Endothelial cell of umbilical vein (primary cell): Measurements from ENCODE around the gene PDE10A. TPM values are rescaled to one million over a fixed set of nuclear protein-coding genes. Genes with fewer than 3 reads are reported as not detected.

Experiments
- BruUV-seq: library from RNA; stranded (reverse); fragments of 400-500 nt; replicated peaks from 2 replicates; lab custom pipeline; 2021; lab: Mats Ljungman, UMichigan
- CTCF ChIA-PET: fragments of 300-600, 350-600 bp; sonication (Branson Sonifier 250); formaldehyde crosslinking; loops from one replicate; lab custom pipeline; 2021; ENCODE audit warnings: antibody characterized with exemption, inconsistent platforms; lab: Charles Lee
- POLR2A ChIA-PET: fragments of 300-600, 350-600 bp; sonication (Branson Sonifier 250); formaldehyde crosslinking; loops from one replicate; lab custom pipeline; 2021; ENCODE audit warnings: antibody characterized with exemption, inconsistent platforms; lab: Charles Lee
- DNase-seq: peaks from one replicate; pipeline ENCODE4 v3.0.0-alpha.2; 2011; ENCODE audit warnings: low read depth, low spot score
- FAIRE-seq: peaks from 2 replicates; lab custom pipeline; 2011; peaks lifted over from hg19 to GRCh38; lab: Jason Lieb, UNC
- H2AFZ ChIP-seq: 2 replicates; pipeline ENCODE4 v1.6.0; 2012; ENCODE audit warnings: low read depth, low read length, control low read depth, inconsistent platforms
- H3K27ac ChIP-seq: 2 replicates; pipeline ENCODE4 v1.5.1; 2011; ENCODE audit warnings: low read depth, mild to moderate bottlenecking, control low read depth, low read length, moderate library complexity; ENCODE audit not compliant: insufficient read depth
- H3K27me3 ChIP-seq, 2 experiments: 2 replicates each; pipeline versions ENCODE4 v1.6.0 to v1.6.1; 2011; ENCODE audit warnings: low read length in 2 of 2, mixed read lengths in 1 of 2; ENCODE audit not compliant: control insufficient read depth in 2 of 2, insufficient read depth in 2 of 2
- H3K36me3 ChIP-seq, 2 experiments: 2 replicates in 1 of 2; 3 replicates in 1 of 2; pipeline ENCODE4 v1.5.1; 2011; ENCODE audit warnings: low read length in 2 of 2, mild to moderate bottlenecking in 1 of 2, moderate library complexity in 1 of 2; ENCODE audit not compliant: control insufficient read depth in 2 of 2, insufficient read depth in 2 of 2; ENCODE audit errors: extremely low read depth in 1 of 2
- H3K4me1 ChIP-seq: 3 replicates; pipeline ENCODE4 v1.5.1; 2011; ENCODE audit warnings: mild to moderate bottlenecking, low read length; ENCODE audit not compliant: control insufficient read depth, insufficient read depth; ENCODE audit errors: extremely low read depth
- H3K4me2 ChIP-seq: 2 replicates; pipeline ENCODE4 v1.6.1; 2011; ENCODE audit warnings: low read length, control low read depth, mixed read lengths; ENCODE audit not compliant: insufficient read depth
- H3K4me3 ChIP-seq, 3 experiments: fragments of 200-600 bp in 1 of 3; sonication (generic), shearing (Covaris generic) in 1 of 3; replicated peaks in 1 of 3; 2 replicates each; pipeline ENCODE4 v1.5.1; 2011 to 2016; ENCODE audit warnings: control low read depth in 3 of 3, low read length in 3 of 3, mild to moderate bottlenecking in 2 of 3, inconsistent platforms in 1 of 3, low read depth in 1 of 3, moderate library complexity in 1 of 3; ENCODE audit not compliant: insufficient read depth in 1 of 3
- H3K79me2 ChIP-seq: 2 replicates; pipeline ENCODE4 v1.6.0; 2012; ENCODE audit warnings: low read length, inconsistent platforms; ENCODE audit not compliant: control insufficient read depth, insufficient read depth
- H3K9ac ChIP-seq: replicated peaks from 2 replicates; pipeline ENCODE3; 2011; ENCODE audit warnings: low read length, control low read depth; ENCODE audit not compliant: insufficient read depth; ENCODE audit errors: extremely low read depth
- H3K9me1 ChIP-seq: replicated peaks from 3 replicates; pipeline ENCODE4 v1.6.0; 2011; ENCODE audit warnings: mild to moderate bottlenecking, low read length; ENCODE audit not compliant: control insufficient read depth, insufficient read depth; ENCODE audit errors: extremely low read depth
- H3K9me3 ChIP-seq: replicated peaks from 2 replicates; pipeline ENCODE4 v1.5.1; 2012; ENCODE audit warnings: low read length, inconsistent platforms; ENCODE audit not compliant: control insufficient read depth, insufficient read depth
- H4K20me1 ChIP-seq: replicated peaks from 2 replicates; pipeline ENCODE3; 2011; ENCODE audit warnings: mild to moderate bottlenecking, low read length; ENCODE audit not compliant: control insufficient read depth, insufficient read depth; ENCODE audit errors: extremely low read depth
- CTCF ChIP-seq, 2 donors: IDR thresholded peaks; 1 replicate in 1 of 2; 2 replicates in 1 of 2; pipeline ENCODE4 v1.5.1; 2011; ENCODE audit warnings: low read length in 2 of 2, mild to moderate bottlenecking in 2 of 2, moderate library complexity in 2 of 2, control low read depth in 1 of 2, inconsistent platforms in 1 of 2, low read depth in 1 of 2; ENCODE audit not compliant: insufficient read depth in 1 of 2; ENCODE audit errors: extremely low read depth in 1 of 2
- EZH2 ChIP-seq: IDR thresholded peaks from 2 replicates; pipeline ENCODE4 v1.6.1; 2012; ENCODE audit warnings: borderline replicate concordance, low read depth, mild to moderate bottlenecking, moderate library complexity, low read length, inconsistent platforms; ENCODE audit not compliant: severe bottlenecking
- FOS ChIP-seq: IDR thresholded peaks from 2 replicates; pipeline ENCODE4 v1.6.1; 2011; ENCODE audit warnings: mild to moderate bottlenecking, low read length, moderate library complexity, borderline replicate concordance; ENCODE audit not compliant: insufficient read depth
- GATA2 ChIP-seq: IDR thresholded peaks from 2 replicates; pipeline ENCODE4 v1.7.0; 2011; ENCODE audit warnings: low read depth, mild to moderate bottlenecking, moderate library complexity, mixed read lengths, low read length; ENCODE audit not compliant: insufficient read length, insufficient read depth
- JUN ChIP-seq: IDR thresholded peaks from 2 replicates; pipeline ENCODE4 v1.6.1; 2011; ENCODE audit warnings: borderline replicate concordance, low read depth; ENCODE audit not compliant: insufficient read length, insufficient read depth
- MAX ChIP-seq: IDR thresholded peaks from 2 replicates; pipeline ENCODE4 v1.6.1; 2011; ENCODE audit not compliant: insufficient read depth, insufficient read length
- MYC ChIP-seq: IDR thresholded peaks from one replicate; pipeline ENCODE4 v1.6.1; 2011; ENCODE audit warnings: mild to moderate bottlenecking, low read depth, low read length
- POLR2A ChIP-seq: IDR thresholded peaks from 2 replicates; pipeline ENCODE4 v1.6.1; 2012; ENCODE audit warnings: low read depth, mild to moderate bottlenecking, control low read depth, low read length
- POLR2AphosphoS5 ChIP-seq: IDR thresholded peaks from 2 replicates; pipeline ENCODE4 v1.6.1; 2012; ENCODE audit warnings: low read depth, mild to moderate bottlenecking, control low read depth, low read length, moderate library complexity; ENCODE audit not compliant: insufficient read depth
- dilution Hi-C: fragments of 300-500 bp; cut with MboI; formaldehyde crosslinking; loops from one replicate; pipeline ENCODE4 v1.15.0; 2019; ENCODE audit warnings: low sequenced_read_pairs; ENCODE audit not compliant: extremely low pct_ligation_motif_present
- intact Hi-C: fragments of 100-400 bp; cut with micrococcal nuclease; formaldehyde crosslinking; loops from one replicate; pipeline ENCODE4 v1.10.0; 2022
- polyA plus RNA-seq, 4 experiments: library from polyadenylated mRNA; depleted of rRNA in 3 of 4; stranded (reverse) in 3 of 4; unstranded in 1 of 4; fragments of >200 nt; gene quantifications; 2 replicates each; pipeline versions ENCODE4 v1.2.1 to v1.2.3, GENCODE V29; 2011 to 2012; ENCODE audit warnings: missing spikeins in 1 of 4
- total RNA-seq: library from RNA; stranded (reverse); gene quantifications from 2 replicates; pipeline ENCODE4 v1.2.3, GENCODE V29; 2021

PDE10A gene
- total and polyA plus RNA-seq, 2 donors (not counting 3 experiments of a cell fraction or from before 2014, with no cell fraction given), result 0.86 to 2.9 TPM

DNA sequence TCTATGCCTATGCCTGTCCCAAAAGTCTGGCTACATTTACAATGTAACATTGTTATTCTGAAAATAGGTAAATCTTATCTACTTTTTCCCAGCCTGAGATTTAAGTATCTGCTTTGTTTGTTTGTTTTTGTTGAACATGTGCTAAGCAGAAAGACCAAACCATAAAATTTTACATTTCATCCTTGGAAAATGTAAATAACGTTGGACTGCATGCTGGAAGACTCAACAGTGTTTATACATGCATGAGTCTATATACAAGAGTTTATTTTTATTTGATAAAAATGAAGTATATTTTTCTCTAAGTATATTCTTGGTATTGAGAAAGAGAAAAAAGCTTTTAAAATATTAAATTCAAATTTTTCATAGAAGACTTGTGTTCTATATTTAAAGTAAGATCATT, 12.1 kb upstream of the PDE10A start:
- POLR2A ChIA-PET, result no interaction called here
- FAIRE-seq (no peak), DNase-seq (no peak)
- H3K9ac ChIP-seq, result no peak overlapping the region
- no peaks in the 10 kb centered on the region for H3K9me3 ChIP-seq
- H3K4me1 ChIP-seq, result peaks cover 9% of the 10 kb centered on the region
- no TSS peak for BruUV-seq
- H4K20me1 ChIP-seq, result no peaks in the 10 kb centered on the region
- TF ChIP-seq MYC (no peak), CTCF (IDR thresholded peaks at IDR 0.05; ENCODE audit: extremely low read depth in 1 of 2, insufficient read depth in 1 of 2, low read depth in 1 of 2, low read length in 2 of 2) (no peak), MAX (no peak), JUN (no peak), EZH2 (no peak), POLR2A (no peak), GATA2 (no peak), POLR2AphosphoS5 (no peak), FOS (no peak)
- H3K36me3 ChIP-seq, result no peaks in the 10 kb centered on the region
- peaks cover under 1% of the 10 kb centered on the region in 2 experiments for H3K27me3 ChIP-seq
- intact Hi-C loops (loop anchor here (5.0 kb wide), 1 partner anchor 103 kb away; no protein-coding TSS in a partner anchor), dilution Hi-C loops (no loop called here)
- H2AFZ ChIP-seq, result no peak overlapping the region
- CTCF ChIA-PET, result interaction anchor here (0.7 kb wide), 1 partner anchor 235 kb away, joined by 3 read pairs; no protein-coding TSS in a partner anchor
- no peak overlapping the region for H3K4me2 ChIP-seq
- H3K9me1 ChIP-seq, result no peaks in the 10 kb centered on the region
- no peak overlapping the region for H3K4me3 ChIP-seq
- no peak overlapping the region for H3K27ac ChIP-seq
- H3K79me2 ChIP-seq, result no peaks in the 10 kb centered on the region
